HG02623 (cell line): ENCODE data around the gene DOK3.

Experiments used
- ATAC-seq: cut with Tn5 transposase; IDR thresholded peaks from one replicate; pipeline ENCODE4 v1.9.1; 2021; ENCODE audit warnings: moderate library complexity; ENCODE audit not compliant: unreplicated experiment

The DOK3 gene

DNA sequence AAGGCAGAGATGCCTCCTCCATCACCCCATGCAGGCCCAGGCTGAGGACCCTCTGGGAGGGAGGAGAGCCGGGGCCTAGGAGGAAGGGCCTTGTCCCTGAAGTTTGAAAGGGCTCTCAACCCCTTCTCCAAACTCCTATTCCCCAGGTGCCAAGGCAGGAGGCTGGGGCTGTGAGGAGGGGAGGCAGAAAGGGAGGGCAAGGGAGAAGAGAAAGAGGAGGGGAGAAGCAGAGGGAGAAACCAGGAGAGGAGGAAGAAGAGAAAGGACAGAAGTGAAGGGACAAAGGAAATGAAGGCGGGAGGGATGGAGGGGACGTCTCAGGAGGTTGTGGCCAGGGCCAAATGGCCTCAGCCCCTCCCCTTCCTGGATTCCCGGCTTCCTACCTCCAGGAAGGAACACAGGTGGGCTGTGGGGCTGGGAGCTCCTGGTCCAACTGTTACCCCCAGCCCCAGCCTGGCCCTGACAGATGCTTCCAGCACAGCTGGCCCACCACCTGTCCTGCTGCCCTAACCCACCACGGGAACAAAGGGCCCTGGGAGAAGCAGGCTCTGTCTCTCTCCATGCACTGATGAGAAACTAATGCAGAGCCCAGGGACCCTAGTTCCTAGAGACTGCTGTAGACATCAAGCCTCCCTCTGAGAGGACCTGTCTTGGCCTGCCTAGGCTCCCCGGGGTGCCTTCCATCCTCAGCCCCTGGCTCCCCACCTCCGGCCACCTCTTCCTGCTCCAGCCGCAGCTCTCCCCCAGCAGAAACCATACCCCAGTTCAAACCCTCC is 39.7 kb downstream of the DOK3 start:
- ATAC-seq: no peak

DNA sequence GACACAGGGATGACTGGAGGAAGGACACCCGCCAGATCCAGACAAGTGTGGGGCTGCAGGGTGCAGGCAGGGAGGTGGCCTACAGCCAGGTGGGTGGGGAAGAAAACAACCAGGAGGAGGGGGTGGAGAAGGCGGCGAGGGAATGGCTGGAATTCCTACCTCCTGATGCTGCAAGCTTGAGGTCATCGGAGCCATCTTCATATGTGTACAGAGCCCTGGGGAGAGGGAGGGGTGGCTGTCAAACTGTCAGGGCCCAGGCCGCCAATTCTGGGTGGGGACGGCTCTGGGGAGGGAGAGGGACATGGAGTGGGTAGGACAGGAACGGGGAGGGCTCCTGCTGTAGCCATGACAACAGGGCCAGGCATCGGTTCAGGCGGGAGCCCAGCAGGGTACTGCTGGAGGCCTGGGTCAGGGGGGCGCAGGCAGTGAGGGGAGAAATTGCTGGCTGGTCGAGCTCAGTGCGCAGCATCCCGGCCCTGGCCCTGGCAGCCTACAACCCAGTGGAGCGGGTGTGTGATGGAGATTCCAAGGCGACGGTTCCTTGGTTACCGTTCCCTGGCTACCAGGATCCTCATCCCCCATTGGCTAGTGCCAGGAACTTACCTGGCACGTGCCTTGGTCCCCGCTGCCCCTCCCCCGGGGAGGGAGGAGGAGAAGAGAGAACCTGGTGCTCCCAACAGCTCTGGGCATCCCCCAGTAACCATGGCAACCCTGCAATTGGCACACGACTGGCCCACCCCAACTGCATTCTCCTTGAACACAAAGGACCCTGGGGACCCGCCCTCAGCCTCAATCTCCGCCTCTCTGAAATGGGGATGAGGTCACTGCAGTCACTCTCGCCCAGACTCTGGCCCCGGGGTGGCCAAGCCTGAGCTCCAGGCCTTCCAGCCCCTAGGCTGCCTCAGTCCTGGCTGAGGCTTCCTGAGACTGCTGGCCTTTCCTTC is 40.7 kb downstream of the DOK3 start:
- no peak for ATAC-seq

DNA sequence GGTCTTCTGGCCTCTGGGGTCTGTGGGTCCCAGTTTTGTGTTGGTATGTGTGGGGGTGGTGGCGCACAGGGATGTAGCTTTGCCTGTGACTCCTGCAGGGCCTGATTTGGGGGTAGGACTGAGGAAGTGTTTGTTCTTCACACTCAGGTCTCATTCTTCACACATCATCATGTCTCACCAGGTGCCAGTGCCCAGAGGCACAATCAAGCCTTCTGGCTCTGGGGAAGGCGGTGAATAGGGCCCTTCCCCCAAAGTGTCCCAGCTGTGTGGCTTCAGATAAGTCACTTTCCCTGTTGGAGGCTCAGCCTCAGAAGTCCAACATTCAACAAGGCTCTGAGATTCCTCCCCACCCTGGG is 41.3 kb downstream of the DOK3 start:
- no peak for ATAC-seq

DNA sequence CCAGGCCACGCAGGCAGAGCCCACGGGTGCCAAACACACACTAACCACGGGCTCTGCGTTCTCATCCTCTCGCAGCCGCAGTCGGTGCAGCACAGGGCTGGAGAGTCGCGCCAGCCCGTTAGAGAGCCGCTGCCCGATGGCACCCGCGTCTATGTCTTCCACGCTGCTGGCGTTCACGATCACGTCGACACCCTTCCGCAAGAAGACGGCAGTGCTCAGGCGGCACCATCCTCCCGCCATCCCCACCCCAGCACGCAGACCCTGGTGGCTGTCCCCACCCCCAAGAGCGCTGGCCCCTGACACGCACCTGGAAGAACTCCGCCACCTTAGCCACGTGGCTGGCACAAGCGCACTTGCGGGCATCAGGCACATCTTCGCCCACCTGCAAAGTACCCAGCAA is 42.2 kb downstream of the DOK3 start:
- ATAC-seq: no peak

GRCh38 chr5:177466861-177467260 is 42.8 kb downstream of the DOK3 start:
- ATAC-seq: no peak

GRCh38 chr5:177465044-177465443 is 44.6 kb downstream of the DOK3 start:
- no peak for ATAC-seq

DNA sequence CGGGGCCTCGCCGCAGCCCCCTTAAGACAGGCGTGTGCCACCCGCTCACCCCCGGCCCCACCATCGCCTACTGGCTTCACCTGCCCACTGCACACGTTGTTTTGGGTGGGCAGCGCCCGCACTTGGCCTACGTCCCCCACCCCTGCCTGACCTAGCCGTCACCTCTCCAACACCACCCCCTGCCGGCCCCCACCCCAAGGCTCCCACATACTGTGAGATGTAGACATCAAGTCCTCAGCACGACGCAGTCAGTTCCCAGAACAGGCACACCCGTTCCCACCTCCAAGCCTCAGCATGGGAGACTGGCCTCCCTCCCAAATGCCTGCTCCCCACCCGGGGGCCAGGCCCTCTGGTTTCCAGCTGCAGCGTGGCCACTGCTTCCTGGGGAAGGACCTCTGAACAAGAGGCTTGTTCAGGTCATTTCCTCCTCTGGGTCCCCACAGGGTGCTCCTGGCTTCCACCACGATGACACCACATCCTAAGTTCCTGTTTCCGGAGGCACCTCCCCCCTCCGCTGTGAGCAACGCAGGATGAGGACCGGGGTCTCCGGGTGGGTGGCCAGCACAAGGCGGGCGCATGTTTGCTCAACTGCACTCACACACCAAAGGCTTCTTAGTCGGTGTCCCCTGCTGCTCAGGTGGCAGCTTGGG is 47.5 kb downstream of the DOK3 start:
- ATAC-seq: no peak

DNA sequence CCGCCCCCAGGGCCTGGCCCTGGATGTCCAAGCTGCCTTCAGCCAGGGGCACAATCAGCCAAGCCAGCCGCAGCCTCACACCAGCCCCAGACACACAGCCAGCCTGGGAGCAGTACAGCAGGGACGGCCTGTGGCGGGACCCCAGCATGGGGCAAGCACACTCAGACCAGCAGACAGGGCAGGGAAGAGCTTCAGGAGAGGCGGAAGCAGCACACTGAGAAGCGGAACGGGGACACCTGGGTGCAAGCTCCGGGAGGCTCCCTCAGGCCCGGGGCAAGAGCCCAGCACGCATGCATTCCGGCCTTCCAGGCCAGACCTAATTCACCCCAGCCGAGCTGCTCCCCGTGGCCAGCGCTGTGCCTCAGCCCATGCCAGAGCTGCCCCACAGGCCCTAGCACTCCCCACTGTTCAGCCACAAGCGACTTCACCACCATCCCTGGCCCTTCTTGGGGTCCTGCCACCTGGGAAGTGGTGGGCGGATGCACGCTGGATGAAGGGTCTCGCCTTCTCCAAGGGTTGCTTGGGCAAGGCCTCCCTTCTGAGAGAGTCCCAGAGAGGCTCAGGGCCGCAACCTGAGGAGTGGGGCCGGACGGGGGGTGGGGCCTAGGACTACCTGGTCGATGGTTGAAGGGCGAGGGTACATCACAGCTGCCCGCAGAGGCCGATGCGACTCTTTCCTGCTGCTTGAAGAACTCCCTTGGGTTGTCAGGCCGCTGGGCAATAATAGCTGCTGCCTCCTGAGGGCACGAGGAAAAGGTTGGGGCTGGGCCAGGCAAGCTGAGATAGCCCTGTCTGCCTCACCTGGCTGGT is 49.6 kb downstream of the DOK3 start:
- no peak for ATAC-seq

- no peak for ATAC-seq
These were observed 50.3 kb downstream of the DOK3 start for GRCh38 chr5:177459357-177459756.

DNA sequence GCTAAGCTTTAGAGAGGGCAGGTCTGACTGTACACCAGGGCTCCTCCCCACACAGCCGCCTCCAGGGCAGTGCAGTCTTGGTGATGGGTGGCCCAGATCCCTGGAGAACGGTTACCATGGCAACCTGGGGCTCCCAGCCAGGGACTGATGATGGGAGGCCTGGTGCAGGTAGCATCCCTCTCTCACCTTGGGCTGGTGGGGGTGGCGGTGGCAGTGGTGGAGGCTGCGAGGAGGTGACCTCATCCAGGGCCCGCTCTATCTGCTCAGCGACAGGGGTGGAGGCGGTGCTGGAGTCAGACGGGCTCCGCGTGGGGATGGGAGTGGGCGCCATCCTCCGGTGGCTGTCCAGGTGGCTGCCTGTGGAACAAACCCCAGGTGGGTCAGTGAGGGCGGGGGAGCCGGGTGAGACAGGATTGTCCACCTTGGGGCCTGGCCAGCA is 50.7 kb downstream of the DOK3 start:
- no peak for ATAC-seq

DNA sequence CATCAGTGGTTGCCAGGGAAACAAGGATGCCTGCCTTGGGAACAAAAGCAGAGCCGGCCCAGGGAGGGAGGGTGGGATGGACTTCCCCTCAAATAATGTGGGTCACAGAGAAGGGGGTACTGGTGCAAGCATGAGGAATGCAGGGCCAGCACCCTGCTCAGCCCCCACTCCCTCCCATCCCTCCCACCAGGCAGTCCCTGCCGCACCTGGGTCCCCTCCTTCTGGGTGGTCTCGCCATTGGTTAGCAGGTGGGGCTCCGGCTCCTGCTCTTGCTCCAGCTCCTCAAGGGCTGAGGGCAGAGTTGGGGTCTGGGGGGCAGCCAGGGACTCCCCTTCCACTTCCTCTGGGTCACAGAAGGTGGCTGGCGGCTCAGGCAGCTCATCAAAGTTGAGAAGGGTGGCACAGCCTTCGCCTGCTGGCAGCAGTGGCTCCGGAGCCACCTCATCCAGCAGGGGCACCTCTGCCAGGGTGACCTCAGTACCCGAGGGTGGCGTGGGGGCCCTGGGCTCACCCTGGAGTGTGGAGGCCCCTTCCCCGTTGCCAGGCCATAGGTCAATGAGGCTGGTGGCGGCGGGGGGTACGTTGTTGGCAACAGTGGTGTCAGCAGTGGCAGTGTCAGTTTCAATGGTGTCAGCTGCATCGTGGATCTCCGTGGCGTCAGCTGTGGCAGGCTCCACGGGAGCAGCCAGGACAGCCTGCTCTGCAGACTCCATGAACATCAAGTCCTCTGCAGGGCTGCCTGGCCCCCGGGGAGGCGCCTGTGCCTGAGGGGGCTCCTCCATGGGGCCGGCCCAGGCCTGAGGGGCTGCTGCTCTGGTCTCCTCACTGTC is 51.6 kb downstream of the DOK3 start:
- ATAC-seq: no peak

- ATAC-seq: peak; percentile 27
These were observed 52.4 kb downstream of the DOK3 start for GRCh38 chr5:177456976-177457851.

- ATAC-seq: no peak
These were observed 53.0 kb downstream of the DOK3 start for GRCh38 chr5:177456591-177456964.

DNA sequence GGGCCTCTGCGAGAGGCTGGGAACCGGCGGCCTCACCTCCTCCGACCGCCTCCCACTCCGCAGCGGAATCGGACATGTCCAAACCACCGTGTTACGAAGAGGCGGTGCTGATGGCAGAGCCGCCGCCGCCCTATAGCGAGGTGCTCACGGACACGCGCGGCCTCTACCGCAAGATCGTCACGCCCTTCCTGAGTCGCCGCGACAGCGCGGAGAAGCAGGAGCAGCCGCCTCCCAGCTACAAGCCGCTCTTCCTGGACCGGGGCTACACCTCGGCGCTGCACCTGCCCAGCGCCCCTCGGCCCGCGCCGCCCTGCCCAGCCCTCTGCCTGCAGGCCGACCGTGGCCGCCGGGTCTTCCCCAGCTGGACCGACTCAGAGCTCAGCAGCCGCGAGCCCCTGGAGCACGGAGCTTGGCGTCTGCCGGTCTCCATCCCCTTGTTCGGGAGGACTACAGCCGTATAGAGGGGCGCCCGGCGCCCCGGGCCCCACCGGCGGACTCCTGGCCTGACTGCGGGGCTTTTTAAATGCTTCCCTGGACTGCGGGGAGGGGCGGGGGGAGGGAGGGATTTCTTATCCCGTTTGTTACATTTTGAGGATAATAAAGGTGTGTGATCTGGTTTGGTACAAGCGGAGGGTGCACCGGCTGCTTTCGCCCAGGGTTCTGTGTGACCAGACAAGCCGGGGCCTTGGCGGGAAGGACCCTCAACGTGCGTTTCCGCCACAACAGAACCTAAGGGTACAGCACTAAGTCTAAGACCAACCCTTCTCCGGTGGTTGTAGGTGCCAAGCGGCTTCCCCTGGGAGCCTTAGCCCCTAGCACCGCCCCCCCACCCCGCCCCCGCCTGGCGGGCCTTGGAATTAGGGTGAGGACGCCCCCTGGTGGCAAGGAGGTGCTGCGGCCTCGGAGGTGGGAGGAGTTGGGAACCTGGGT is 53.7 kb downstream of the DOK3 start:
- peak; percentile 13 for ATAC-seq

DNA sequence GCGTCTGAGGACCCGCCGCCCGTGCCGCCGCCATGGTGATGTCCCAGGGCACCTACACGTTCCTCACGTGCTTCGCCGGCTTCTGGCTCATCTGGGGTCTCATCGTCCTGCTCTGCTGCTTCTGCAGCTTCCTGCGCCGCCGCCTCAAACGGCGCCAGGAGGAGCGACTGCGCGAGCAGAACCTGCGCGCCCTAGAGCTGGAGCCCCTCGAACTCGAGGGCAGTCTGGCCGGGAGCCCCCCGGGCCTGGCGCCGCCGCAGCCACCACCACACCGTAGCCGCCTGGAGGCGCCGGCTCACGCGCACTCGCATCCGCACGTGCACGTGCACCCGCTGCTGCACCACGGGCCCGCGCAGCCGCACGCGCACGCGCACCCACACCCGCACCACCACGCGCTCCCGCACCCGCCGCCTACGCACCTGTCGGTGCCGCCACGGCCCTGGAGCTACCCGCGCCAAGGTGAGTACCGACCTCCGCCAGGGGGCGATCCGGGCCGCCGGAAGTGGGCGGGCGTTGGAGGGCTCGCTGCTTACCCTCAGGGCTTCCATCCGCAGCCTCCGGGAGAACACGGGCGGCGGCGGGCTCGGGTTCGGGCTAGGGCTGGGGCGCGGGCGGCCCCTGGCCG is 54.5 kb downstream of the DOK3 start:
- peak; percentile 51 for ATAC-seq

DNA sequence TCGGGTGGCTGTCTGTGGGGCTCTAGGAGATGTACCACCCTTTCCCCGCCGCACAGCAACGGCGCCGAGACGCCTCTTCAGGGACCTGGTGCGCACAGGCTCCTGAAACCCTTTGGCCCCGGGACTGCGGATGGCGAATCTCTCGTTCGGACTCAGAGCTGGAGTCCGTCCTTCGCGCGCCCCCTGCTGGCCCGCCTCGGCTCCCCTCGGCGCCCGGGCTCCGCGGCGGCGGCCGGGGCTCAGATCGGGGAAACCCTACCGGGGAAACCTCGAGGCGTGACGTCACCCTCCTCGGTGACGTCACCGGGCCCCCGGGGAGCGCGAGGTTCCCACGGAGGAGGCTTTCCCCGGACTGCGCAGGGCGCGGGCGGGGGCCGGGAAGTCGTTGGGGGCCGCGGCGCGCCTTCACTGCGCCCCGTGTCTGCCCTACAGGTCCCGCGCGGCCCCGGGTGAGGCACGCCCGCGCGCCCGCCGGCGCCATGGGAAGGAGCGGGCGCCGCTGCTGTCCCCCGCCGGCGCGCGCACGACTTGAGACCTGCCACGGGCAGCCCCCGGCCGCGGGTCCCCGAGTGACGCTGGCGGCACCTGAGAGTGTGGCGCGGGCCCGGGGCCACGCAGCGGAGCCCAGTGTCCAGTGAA is 55.1 kb downstream of the DOK3 start:
- ATAC-seq: peak; percentile 46

DNA sequence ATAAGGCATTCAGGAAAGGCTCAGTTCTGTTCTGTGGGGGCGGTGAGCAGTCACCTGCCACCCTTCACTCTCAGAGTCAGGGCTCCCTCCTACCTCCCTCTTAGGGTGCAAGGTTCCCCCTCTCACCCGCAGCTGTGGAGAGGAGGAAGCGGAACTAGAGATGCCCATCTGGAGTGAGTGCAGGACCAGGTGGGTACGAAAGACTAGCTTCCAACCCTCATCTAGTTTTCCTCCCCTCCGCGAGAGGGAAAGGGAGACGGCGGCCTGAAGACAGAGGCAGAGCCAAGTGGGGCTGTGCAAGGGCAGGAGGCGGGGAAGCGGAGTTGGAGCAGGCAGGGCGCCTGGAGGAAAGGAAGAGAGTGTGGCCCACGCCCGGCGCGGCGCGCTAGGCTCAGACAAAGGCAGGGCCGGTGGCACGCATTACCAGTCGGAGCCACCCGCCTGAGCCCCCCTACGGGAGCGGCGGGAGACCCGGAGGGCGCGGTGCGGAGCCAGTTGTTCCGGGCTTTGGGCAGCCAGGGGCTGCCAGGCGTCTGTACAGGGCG is 55.7 kb downstream of the DOK3 start:
- no peak for ATAC-seq
